GM21576 (cell line): Measurements from ENCODE around the gene TRIP4.
A peak's percentile ranks its signal among the peaks of the same experiment; 100 is the strongest.

Source experiments
- ATAC-seq: cut with Tn5 transposase; IDR thresholded peaks from one replicate; pipeline ENCODE4 v1.9.1; 2021; ENCODE audit warnings: mild to moderate bottlenecking, moderate library complexity; ENCODE audit not compliant: unreplicated experiment

Gene TRIP4

DNA sequence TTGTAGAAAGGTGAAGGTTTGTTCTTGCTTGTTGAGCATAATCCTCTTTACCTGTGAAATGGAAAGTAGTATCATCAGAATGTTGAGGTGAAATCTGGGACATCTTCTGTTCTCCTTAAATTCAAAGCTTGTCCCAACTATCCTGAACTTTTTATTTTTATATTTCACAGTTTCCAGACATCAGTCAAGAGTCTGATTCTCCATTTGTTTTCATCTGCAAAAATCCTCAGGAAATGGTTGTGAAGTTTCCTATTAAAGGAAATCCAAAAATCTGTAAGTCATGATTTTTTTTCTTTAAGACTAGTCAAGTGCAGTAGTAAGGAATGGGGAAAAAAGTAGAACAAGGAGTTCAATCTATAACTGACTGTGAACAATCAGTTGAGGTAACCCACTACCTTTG lies 57.2 kb downstream of the TRIP4 start:
- ATAC-seq, result no peak

DNA sequence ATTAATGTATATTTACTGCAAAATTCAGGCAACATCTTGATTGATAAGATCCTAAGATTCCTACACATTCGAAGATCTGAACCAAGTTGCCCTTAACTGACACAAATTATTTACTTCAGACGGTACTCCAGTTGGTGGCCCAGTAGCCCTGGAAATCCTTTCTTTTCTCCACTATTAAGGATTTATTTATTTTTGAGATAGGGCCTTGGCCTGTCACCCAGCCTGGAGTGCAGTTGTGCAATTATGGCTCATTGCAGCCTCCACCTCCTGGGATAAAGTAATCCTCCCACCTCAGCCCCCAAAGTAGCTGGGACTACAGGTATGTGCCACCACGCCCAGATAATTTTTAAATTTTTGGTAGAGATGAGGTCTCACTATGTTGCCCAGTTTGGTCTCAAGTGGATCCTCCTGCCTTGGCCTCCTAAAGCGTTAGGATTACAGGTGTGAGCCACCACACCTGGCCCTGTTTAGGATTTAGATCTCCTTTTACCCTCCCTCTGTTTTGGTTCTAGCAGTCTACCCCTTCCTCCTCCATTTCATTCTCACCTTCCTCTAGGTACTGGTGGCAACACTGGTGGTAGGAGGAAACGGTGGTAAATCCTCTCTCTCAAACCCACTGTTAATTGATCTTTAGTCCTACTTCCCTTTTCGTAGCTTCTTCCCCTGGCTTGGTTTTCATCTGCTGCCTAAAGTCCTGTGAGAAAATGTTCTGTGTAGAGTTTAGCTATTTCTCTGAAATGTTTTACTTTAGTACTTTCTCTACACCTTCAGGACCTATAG lies 60.1 kb downstream of the TRIP4 start:
- ATAC-seq, result no peak

DNA sequence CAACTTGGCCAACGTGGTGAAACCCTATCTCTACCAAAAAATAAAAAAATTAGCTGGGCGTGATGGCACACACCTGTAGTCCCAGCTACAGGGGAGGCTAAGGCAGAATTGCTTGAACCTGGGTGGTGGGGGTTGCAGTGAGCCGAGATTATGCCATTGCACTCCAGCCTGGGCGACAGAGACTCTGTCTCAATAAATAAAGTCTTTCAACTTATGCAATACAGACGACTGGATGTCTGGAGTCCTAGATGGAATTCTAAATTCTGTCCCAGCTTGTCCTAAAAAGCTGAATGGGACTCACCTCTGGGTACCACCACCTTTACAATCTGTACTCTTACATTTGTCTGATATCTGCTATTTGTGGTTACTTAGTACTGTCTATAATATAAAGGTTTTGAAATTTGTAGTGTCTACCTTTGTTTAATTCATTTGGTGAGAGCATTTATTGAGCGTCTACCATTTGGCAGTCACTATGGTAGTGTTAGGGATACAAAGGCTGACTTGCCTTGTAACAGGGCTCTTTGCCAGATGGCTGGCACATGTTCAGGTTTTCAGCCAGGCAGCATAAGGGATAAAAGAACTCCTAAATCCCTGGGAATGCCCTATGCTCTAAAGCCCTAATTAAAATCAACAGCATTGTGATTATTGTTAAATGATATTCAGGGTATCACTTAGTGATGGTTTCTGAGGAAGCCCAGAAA lies 65.5 kb downstream of the TRIP4 start:
- no peak for ATAC-seq

DNA sequence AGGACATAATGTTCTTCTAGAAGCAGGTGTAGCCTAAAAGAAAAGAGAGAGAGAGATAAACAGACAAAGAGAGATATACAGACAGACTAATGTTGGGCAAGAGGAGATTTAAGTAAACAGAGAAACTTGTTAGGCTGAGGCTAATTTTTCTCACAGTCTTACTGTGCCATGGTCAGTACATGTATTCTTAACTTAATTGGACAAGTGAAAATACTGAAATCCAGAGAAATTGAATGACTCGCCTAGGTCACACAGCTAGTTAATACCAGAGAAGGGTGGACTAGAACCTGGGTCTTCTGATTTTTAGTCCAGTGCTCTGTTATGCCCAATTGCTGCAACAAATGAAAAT lies 66.0 kb downstream of the TRIP4 start:
- ATAC-seq, result no peak

DNA sequence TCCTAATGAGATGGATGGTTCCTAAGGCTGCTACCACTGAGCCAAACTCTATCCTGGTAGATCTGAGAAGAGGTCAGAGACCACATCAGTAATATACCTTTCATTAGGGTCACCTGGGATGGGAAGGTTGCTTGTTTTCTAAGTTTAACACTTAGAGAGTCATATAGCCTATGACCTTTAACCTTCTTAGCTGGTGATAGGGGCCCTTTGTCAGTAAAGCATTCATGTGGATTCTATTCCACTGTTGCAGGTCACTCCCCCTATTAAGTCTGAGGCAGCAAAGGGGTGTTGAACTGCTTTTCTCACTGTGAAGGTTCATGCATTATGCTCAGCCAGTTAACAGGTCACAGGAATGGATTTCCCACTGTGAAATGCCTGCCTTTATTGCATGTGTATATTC lies 66.6 kb downstream of the TRIP4 start:
- no peak for ATAC-seq

DNA sequence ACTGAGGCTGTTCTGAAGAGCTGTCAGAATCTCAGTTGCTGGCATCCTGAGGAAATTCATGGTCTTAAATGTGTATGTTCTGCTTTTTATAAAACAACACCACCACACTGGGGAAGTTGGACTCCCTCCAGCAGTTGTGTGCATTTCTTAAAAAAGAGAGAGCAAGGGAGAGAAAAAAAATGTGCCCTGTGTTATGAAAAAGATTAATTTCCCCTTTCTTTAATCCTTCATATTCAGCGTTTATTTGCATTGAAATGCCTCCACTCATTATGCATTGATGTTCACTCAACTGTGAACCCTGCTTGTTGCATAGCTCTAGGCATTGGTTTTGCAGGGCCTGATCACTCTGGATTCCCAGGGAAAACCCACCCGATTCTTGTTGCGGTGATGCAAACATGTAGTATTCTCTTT lies 68.3 kb downstream of the TRIP4 start:
- ATAC-seq, result no peak

DNA sequence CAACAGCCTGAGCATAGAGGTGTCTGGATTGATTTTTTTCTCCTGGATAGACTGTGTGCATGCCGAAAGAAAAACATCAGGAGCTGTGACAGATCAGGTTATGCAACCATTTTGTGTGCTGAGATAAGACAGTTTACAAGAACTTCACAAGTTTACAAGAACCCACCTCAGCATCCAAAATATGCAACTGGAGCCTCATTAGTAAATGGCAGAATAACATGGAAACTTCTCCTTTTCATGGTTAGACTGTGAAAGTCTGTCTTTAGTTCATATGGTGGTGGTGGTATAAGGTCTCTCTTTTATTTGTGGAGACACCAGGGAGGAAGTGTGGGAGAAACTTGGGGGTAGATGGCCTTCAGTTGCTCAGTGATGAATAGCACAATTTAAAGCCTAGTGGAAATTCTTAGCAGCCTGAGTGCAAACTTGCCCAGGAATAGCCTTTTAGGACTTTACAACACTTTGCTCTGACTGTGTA lies 69.0 kb downstream of the TRIP4 start:
- no peak for ATAC-seq

DNA sequence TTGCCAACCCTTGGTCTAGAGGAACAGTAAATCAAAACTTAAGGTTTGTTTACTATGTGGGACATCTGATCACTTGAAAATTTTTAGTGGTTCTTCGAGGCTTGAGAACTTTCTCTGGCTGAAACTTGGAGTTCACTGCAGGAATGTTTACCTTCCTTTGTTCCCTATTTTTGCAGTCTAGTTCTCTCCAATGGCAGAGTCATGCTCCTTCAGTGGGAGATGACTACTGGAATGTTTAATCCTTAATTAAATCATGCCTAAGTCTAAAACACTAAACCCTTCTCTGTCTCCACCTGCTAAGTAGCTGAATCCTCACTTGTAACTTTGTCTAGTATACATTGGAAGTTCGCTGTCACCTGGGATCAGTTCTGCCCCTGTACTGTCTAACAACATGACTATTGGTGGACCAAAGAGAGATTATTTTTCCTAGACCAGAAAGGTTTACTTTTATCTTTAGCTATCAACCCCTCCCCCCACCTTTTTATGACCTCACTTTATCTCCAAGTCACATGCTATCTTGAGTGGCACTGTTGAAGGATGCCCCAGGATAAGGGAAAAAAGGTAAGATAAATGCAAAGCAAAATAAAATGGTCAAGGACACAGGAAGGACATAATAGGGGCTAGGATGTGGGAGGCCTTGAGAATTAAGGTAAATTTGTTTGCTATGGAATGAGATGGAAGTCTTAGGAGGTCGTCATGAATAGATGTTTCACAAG lies 71.6 kb downstream of the TRIP4 start:
- ATAC-seq, result no peak

DNA sequence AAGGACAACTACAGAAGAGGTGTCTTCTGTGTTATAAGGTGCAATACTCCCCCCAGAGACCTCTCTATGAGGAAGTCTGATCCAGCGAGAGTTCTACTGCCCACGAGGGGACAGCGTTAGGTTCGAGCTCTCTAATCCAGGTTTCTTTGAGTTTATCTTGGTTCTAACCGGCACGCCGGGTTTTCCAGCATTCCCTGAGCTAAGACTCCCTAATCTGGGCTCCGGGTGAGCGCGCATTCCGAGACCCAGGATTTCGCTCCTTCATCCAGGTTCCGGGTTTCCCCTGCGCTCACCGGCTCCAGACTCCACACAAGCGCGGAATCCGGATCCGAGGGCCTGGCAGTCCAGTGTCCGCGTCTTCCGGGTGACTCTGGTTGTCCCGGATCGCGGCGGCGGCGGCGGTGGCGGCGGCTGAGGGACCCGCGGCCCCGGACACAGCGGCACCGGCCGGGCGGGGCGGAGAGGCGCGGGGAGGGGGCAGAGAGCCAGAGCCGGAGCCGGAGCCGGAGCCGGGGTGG lies 72.6 kb downstream of the TRIP4 start, which contains the start of gene ZNF609:
TSS of gene ZNF609 (plus strand) at position 373 of the 518 bp plus-strand sequence. CDS start 38,842 bp downstream, outside the sequence.
- peak; percentile 55 for ATAC-seq

DNA sequence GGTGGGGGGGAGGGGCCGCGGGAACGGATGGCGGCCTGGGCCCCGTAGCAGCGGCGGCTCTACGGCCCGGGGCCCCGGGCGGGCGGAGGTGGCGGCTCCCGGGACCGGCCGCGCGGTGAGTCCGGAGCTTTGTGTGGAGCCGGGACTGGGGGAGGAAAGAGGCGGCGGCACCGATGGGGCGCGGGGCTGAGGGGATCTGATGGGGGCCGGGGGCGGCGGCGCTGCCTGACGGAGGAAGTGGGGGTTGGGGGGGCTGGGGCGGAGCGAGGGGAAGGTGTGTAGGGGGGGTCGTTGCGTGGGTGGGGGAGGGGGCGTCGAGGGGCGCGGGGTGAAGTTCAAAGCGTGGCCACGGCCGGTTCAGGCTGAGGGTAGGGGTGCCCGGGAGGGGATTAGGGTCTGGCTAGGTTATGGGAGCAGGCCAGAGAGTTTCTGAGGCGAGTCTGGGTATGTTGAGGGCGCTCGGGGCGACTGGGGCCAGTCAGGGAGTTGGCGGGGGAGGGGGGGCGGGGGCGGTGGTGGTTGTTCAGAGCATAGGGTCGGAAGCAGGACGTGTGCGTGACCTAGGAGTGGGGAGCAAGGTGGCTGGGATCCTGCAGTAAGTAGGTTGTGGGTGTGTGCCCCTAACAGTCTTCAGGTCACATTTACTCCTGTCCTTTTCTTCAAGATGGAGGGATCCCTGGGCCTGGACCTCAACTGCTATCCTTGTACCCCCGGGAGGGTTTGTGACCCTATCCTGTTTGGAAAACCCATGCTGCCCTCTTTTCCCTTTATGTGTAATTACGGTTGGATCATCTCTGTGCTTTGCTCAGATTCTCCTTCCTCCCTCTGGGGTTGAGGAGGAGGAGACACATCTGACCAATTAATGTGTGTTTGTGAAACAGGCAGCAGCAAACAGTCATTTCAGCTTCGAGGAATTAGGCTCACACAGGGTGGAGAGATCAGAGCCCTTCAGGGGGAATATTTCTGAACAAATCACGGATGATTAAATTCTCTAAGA lies 73.4 kb downstream of the TRIP4 start:
- no peak for ATAC-seq

DNA sequence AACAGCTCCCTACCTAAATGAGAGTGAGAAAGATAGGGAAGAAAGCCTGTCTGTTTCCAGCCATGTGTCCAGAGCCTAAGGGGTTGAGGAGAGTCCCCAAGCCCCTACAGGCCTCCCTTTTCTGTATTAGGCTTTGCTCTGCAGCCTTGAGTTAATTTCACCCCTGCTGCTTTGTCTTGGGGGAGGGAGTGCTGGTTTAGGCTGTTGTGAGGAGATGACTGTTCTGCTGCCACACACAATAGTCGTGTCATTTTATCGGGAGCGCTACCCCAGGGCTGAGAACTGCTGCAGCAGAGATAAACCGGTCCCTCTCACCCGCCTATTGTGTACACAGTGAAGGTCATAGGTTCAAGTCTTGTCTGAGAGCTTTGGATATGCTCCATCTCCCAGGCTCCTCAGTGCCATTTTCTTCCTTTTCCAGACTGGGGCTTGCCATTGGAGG lies 74.1 kb downstream of the TRIP4 start:
- ATAC-seq, result no peak

DNA sequence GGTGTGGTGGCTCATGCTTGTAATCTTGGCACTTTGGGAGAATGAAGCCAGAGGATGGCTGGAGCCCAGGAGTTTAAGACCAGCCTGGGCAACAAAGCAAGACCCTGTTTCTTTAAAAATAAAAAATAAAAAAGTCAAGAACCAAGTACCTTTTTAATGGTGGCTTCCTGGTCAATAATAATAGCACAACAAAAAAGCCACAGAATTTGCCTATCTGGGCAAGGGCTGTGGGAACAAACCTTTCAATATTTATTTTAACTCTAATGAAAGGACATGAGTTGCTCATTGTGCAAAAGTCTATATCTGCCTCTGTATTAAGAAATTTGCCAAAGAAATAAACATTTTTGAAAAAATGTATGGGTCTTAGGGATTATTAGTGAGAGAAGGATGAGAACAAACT lies 74.9 kb downstream of the TRIP4 start:
- ATAC-seq, result no peak

DNA sequence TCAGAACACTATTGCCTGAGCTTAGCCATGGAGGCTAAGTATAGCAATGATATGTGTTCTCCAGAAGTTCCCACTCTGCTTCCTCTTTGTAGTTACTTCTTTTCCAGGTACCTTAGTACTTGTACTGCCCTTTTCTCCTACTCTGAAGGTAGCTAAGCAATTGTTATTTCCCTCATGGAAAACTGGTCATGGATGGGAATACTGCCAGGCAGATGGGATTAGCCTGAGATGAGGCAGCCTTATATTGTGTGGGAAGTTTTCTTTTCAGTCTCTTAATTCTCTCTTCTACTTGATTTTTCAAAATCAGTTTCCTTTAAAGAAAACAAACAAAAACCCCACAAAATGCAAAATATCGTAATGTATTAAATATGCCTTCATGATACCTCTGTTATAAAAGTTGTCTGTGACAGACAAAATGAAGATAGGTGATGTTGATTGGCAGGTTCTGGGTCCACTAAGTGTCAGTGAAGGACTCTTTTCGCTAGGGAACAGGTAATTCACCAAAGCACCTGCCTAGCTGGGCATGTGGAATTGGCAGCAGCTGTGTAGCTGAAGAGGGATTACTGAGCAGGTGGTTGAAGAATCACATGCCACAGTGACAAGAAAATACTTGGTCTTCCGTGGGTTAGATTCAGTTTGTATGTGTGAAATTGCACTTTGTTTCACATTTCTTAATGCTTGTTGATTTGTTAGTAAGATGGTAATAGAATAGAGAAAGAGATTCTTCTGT lies 76.8 kb downstream of the TRIP4 start:
- no peak for ATAC-seq

DNA sequence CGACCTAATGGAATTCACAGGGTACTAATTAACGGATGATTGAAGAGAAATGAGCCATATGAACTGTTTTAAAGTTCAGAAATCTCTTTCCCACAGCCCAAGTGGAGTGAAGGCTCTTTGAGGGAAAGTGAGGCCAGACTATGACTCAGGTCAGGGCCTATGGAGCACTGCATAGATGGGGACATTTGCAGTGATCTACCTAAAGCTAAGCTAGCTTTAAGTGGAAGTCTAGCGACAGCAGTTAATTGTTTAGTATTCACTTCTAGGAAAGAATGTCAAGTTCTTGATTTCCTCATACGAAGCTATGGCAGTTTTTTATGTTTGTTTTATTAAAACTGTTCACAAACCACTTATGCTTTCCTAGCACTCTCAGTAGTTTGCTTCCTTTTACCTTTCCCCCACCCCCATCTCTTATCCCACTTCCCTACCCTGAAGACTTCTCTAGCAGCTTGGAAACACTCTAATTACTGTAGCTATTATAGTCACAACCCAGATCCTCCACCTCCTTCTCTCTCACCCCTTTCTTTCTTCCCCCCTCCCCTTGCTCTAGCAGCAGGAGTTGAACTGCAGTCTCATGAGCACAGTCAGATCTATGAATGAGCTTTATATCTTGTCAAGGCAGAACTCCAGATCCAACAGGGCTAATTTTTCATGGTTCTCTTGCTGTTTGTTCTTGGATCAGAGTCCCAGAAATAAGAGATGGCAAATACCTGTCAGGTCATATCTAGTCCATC lies 78.9 kb downstream of the TRIP4 start:
- ATAC-seq, result no peak

DNA sequence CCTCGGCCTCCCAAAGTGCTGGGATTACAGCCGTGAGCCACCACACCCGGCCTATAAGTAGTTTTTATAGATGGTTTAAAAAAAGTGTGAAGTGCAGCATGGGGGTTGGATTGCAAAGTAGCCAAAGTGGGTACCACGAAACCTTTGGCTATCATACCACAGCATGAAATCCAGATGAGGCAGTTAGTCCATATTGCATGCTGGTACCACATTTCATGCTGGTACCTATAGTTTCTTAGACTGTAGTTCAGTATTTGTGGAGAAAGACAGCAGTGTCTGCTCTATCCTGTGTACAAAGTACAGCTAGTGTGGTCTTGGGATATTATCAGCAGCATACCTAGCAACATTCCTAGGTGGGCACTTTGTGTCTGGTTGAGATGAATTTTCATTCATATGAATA lies 84.5 kb downstream of the TRIP4 start:
- ATAC-seq, result no peak

DNA sequence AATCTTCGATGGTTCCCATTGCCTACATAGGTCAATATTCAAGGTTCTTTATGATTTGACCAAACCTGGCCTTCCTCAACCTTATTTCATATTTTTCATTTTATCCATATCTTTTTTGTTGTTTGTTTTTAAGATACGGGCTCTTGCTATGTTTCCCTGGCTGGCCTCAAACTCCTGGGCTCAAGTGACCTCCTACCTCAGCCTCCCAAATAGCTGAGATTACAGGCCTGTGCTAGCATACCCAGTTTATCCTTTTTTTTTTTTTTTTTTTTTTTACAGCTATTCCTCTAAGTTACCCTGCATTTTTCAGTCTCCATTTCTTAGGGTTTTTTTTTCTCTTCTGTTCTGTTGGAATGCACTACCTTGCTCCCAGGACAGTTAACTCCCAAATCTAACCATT lies 87.2 kb downstream of the TRIP4 start:
- no peak for ATAC-seq

DNA sequence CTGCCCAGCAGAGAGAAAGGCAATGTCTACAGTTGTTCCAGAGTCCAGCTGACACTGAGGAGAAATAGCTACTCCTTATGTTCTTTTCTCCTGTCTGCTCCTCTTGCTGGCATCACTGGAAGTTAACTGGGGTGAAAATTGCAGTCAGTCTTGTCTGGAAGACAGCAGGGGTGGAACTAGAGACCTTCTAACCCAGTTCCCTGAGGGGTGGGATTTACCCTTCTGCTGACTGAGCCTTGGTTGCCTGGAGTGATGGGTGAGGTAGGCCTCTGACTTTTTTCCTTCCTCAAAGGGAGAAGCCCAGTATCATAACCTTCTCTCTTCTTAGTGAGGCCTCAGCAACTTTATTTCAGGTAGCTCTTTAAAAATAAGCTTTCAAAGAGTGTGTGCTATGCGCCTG lies 88.9 kb downstream of the TRIP4 start:
- no peak for ATAC-seq

DNA sequence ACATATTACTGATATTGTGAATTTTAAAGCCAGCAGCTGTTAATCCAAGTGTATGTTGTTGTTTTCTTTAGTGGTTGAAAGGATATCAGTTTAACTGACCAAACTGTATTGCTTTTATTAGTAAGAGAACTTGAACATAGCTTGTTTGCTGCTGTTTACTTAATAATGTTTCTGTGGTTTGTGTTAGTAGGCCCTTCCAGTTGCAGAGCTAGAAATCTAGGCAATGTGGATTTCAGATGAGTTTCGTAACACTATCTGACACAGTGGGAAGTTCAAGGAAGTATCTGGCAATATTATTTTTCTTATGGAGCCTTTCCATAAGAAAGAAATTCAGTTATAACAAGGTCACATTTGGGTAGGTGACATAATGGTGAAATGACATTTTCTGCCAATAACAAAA lies 91.2 kb downstream of the TRIP4 start:
- no peak for ATAC-seq

DNA sequence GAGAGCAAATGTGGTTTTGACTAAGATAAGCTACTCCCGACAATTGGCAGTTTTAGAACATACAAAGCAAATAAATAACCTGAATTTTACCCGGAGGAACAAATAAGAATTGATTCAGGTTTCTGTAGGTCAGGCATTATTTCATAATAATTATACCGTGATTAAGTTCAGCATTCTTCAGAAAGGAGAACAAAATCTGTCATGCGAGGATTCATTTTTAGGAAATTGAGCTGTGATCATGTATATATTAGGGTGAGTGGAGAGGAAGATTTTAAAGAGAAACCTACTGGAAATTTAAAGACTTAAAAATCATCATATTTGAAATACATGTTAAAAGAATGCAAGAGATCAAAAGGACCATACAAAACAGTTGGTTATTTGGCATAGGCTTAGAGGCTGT lies 93.3 kb downstream of the TRIP4 start:
- ATAC-seq, result no peak
